SKM-1 (cell line): ENCODE data around the gene F10.
"Not testable (repeated sequence)": the region's sequence is repeated elsewhere in the genome, so short reads cannot be mapped to it uniquely, and the experiment has no call there.

ENCODE experiments used
- DNase-seq: peaks from one replicate; lab custom pipeline; 2025; ENCODE audit not compliant: unreplicated experiment; lab: John Stamatoyannopoulos, UW

F10 gene

GRCh38 chr13:113098162-113098732 lies 24.4 kb upstream of the F10 start:
- no peak for DNase-seq

- DNase-seq, result no peak
Measured at GRCh38 chr13:113099142-113099541, 23.5 kb upstream of the F10 start.

DNA sequence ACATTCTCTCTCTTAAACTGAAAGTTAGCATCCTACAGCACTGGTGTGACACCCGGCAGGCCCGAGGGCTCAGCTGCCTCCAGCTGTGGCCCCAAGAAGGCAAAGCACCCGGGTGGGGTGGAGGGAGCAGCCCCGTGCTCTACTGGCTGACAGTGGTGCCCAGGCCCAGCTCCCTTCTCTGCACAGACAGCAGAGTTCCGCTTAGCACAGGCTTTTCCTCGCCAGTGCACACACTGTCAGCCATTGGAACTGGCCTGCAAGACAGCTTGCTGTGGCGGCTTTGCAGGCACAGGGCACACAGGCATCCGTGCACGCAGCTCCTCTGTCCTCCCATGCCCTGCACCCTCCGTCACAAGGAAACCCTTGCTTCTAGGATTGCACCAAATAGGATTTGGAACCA lies 20.3 kb upstream of the F10 start:
- DNase-seq, result not testable (repeated sequence)

DNA sequence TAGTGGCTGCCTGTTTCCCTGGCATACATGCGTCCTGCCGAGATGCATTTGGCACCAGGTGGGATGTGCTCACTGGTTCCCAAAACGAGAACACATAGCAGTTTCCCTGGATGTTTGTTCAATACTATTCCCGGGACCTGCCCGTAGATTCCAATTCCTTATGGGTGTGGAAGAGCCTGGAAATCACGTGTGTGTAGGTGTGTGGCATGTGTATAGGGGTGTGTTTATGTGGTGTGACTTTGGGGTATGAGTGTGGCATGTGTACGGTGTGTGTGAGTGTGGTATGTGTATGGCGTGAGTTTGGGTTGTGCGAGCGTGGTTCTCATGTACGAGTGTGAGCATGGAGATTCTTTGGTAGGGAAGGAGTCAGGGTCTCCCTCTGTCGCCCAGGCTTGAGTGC lies 19.9 kb upstream of the F10 start:
- no peak for DNase-seq

GRCh38 chr13:113103646-113104045 lies 19.0 kb upstream of the F10 start:
- no peak for DNase-seq

DNA sequence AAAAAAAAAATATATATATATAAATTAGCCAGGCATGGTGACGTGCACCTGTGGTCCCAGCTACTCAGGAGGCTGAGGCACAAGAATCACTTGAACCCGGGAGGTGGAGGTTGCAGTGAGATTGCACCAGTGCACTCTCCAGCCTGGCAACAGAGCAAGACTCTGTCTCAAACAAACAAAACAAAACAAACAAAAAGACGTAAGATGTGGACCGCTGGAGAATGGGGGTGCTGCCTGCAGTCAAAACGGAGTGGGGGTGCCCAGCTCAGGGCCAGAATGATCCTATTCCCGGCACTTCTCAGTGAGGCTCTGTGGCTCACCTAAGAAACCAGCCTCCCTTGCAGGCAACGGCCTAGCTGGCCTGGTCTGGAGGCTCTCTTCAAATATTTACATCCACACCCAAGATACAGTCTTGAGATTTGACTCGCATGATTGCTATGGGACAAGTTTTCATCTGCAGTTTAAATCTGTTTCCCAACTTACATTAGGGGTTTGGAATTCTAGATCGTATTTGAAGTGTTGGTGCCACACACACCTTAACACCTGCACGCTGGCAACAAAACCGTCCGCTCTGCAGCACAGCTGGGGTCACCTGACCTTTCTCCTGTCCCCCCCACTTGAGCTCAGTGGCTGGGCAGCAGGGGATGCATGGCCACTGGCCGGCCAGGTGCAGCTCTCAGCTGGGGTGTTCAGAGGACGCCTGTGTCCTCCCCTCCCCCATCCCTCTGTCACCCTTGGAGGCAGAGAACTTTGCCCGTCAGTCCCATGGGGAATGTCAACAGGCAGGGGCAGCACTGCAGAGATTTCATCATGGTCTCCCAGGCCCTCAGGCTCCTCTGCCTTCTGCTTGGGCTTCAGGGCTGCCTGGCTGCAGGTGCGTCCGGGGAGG lies 17.3 kb upstream of the F10 start, which contains the start of gene F7:
Gene F7 (plus strand): TSS at position 760 of the 889 bp plus-strand sequence. CDS start 51 bp downstream, at position 811.
- no peak for DNase-seq

DNA sequence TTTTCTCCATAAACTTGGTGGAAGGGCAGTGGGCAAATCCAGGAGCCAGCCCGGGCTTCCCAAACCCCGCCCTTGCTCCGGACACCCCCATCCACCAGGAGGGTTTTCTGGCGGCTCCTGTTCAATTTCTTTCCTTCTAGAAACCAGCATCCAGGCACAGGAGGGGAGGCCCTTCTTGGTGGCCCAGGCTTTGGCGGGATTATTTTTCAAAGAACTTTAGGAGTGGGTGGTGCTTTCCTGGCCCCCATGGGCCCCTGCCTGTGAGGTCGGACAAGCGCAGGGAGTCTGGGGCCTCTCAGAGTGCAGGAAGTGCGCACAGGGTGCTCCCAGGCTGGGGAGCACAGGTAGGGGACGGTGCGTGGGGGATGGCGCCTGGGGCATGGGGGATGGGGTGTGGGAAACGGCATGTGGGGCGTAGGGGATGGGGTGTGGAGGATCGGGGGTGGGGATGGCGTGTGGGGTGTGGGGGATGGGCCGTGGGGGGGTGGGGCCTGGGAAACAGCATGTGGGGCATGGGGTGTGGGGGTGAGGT lies 16.6 kb upstream of the F10 start:
- DNase-seq, result no peak

DNA sequence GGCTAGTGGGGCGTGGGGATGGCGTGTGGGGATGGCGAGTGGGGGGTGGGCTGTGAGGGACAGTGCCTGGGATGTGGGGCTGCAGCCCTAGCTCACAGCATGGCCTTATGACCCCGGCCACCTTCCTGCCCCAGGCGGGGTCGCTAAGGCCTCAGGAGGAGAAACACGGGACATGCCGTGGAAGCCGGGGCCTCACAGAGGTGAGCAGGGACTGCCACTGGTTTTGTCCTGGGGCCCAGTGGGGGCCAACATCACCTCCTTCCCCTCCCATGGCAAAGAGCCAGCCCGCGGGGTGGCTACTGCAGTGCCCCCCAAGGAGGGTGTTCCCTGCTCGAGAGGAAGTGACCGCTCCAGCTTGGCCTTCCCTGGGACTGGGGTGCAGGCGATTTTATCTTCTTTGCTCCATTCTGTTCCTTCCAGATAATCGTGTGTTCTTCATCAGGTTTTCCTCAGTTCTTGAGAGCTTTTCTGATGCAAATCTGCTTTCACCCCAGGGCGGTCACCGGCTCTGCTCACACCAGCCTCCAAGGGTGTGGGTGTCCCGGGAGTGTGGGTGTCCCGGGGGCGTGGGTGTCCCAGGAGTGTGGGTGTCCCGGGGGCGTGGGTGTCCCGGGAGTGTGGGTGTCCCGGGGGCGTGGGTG lies 15.8 kb upstream of the F10 start:
- DNase-seq, result no peak

DNA sequence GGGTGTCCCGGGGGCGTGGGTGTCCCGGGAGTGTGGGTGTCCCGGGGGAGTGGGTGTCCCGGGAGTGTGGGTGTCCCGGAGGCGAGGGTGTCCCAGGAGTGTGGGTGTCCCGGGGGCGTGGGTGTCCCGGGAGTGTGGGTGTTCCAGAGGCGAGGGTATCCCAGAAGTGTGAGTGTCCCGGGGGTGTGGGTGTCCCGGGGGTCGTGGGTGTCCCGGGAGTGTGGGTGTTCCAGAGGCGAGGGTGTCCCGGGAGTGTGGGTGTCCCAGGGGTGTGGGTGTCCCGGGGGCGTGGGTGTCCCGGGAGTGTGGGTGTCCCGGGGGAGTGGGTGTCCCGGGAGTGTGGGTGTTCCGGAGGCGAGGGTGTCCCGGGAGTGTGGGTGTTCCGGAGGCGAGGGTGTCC lies 14.1 kb upstream of the F10 start:
- DNase-seq, result not testable (repeated sequence)

DNA sequence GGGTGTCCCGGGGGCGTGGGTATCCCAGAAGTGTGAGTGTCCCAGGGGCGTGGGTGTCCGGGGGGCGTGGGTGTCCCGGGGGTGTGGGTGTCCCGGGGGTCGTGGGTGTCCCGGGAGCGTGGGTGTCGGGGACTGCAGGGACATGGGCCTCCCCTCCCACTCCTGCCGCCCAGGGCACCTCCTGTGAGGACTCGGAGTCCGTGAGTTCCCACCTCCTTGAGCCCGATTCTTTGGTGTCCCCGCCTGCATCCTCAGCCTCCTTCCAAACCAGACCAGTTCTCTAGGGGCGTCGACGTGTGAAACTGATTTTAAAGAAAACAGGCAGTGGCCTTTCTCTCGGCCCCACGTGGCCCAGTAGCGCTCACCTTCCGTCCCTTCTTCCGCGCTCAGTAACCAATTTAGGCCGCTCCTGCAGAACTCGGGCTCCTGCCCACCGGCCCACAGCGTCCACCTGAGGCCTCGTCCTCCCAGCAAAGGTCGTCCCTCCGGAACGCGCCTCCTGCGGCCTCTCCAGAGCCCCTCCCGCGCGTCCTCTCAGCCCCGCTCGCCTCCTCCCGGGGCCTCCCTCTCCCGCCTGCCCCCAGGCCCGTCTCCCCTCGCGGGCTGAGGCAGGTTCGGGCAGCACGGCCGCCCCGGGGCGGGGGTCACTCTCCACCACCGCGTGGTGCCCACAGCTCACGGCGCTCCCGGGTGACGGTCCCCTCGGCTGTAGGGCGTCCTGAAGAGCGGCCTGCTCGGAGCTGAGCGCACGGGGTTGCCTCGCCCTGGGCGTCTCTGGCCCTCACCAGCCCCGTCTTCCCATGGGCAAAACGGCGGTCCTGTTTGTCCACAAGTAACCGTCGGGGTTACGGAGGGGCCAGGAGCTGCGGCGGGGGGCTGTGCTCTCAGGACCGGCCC lies 13.2 kb upstream of the F10 start:
- no peak for DNase-seq

DNA sequence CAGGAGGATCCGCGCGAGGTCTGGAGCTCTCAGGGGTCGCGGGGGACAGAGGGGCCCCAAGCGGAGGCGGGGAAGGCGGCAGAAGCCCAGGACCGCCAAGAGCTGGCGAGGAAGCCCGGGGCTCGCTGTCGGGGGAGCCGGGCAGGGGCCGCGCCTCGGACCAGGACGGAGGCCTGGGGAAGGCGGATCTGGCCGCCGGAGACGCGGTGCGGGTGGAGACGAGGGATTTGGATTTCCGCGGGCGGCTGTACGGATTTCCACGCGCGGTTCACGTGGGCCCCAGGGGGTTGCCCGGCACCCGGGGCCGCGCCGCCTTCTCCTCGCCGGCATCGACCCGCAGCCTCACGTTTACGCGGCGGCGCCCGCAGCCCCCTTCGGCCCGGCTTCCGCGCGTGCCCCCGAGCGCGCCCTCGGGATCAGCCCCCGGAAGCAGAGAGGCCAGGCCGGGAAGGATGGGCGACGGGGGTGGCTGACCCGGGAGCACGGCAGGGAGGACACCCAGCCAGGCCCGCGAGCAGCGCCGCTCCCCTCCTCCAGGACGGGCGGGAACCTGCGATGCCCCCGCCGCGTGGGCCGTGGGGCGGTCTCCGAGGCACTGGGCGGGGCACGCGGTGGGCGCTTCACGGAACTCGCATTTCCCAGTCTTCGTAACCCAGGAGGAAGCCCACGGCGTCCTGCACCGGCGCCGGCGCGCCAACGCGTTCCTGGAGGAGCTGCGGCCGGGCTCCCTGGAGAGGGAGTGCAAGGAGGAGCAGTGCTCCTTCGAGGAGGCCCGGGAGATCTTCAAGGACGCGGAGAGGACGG lies 12.3 kb upstream of the F10 start:
- DNase-seq, result no peak

GRCh38 chr13:113110852-113111315 lies 11.7 kb upstream of the F10 start:
- DNase-seq, result no peak

- DNase-seq, result not testable (repeated sequence)
Measured at GRCh38 chr13:113111821-113112220, 10.8 kb upstream of the F10 start.

GRCh38 chr13:113112475-113112874 lies 10.1 kb upstream of the F10 start:
- not testable (repeated sequence) for DNase-seq

DNA sequence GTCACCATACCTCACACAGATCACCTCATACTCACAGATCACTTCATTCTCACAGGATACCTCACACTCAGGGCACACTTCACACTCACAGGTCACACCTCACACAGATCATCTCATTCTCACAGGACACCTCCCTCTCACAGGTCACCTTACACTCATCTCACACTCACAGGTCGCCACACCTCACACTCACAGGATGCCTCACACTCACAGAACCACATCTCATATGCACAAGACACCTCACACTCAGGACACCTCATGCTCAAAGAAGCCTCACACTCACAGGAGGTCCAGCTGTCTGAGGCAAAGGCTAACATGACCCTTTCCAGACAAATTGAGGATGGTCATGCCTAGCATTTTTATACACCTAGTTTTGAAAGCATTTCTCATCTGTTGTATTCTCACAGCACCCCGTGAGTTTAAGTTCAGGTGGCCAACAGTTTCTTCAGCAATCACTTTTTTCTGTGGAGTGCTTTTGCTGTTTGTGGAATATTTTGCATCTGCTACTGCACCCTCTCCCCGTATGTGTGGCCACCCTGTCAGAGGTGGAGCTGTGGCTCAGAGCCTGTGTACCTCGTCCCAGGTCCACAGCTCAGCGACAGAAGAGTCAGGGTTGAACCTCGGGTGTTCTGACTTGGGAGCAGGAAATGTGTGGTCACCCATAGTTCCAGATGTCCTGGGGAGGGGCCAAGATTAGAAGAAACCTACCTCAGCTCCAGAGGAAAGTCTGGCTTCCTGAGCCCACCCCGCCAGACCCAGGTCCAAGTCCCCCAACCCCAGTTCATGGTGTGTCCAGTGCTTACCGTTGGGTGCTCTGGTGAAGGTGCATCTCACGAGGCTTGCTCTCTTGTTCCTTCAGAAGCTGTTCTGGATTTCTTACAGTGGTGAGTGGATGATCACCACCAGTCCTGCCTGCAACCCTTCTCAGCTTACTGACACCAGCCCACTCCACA lies 9.4 kb upstream of the F10 start:
- no peak for DNase-seq

DNA sequence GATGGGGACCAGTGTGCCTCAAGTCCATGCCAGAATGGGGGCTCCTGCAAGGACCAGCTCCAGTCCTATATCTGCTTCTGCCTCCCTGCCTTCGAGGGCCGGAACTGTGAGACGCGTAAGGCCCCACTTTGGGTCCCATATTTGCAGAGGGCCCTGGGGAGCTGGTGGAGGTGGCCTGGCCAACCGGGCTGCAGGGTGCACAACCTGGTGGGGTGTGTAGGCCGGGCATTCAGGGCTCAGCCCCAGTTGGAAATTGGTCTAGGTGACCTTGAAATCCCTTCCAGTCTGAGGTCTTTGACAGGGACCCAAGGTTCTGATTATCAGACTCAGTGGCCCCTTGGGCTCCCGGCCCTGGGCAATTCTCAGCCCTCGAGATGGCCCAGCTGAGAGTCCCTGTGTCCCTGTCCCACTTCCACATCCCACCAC lies 8.7 kb upstream of the F10 start:
- DNase-seq, result no peak

- no peak for DNase-seq
Measured at GRCh38 chr13:113114511-113115362, 7.9 kb upstream of the F10 start.
